Fibroblast of peridontal ligament (primary cell): ENCODE results near the gene ATP5IF1.

Source experiments
- DNase-seq: peaks from one replicate; pipeline ENCODE4 v3.0.0-alpha.2; 2010; ENCODE audit errors: extremely low read depth

ATP5IF1 gene

DNA sequence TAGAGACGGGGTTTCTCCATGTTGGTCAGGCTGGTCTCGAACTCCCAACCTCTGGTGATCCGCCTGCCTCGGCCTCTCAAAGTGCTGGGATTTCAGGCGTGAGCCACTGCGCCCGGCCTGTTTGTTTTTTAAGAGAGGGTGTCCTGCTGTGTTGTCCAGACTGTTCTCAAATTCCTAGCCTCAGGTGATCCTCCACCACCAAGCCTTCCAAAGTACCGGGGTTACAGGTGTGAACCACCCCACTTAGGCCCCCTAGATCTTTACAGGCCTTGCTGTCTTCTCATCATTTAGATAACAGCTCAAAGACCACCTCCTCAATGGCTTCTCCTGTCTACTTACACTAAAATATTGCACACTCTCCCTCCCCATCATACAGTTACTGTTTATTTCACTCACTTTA is 29.7 kb downstream of the ATP5IF1 start:
- DNase-seq, result no peak

DNA sequence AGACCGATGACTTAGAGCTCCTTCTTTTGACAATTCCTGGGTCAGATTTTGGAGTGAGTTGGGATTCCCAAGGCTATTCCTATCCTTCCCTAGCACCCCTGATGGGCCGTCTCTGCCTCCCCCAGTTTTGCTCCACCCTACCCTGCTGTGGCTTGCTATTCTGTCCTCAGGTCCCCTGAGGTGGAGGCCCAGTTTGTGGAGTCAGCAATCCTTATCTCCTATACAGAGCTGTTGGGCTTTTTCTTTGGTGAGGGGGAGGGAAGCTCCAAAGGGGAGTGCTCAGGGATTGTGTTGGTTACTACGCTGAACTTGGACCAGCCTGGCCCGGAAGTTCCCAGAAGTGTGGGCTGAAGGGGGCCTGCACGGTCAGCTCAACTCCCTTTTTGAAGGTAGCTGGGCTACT is 31.0 kb downstream of the ATP5IF1 start:
- no peak for DNase-seq

DNA sequence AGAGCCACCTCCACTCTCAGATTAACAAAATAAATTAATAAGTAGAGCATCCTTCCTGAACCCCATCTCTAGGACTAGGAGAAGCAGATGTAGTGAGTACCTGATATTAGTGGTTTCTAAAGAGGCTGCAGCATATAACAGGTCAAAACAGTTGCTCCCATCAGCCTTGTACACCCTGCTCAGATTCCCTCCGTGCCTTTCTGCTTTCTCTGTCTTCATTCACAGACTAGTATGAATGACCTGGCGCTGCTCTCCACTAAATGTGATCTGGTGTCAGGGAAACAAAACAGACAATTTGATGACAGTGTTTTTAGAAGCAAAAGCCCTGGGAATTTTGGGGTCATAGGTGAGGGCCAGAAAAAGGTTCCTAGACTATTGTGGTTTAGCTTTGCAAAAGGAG is 31.7 kb downstream of the ATP5IF1 start:
- no peak for DNase-seq

DNA sequence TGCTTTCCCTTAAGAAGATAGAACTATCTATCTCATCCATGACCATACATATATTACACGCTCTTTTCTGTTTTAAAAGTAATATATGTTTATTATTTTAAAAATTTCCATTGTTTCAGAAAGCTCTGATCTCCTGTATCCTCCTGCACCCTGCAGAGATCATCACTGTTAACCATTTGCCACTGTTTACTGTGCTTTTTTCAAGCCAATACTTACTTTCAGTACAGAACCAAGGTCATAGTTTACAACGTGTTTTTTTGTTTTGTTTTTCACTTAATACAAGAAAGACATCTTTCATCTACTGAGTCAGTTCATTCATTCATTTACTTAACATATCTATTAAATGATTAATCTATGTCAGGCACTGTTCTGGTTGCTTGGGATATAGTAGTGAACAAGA is 33.6 kb downstream of the ATP5IF1 start:
- no peak for DNase-seq

DNA sequence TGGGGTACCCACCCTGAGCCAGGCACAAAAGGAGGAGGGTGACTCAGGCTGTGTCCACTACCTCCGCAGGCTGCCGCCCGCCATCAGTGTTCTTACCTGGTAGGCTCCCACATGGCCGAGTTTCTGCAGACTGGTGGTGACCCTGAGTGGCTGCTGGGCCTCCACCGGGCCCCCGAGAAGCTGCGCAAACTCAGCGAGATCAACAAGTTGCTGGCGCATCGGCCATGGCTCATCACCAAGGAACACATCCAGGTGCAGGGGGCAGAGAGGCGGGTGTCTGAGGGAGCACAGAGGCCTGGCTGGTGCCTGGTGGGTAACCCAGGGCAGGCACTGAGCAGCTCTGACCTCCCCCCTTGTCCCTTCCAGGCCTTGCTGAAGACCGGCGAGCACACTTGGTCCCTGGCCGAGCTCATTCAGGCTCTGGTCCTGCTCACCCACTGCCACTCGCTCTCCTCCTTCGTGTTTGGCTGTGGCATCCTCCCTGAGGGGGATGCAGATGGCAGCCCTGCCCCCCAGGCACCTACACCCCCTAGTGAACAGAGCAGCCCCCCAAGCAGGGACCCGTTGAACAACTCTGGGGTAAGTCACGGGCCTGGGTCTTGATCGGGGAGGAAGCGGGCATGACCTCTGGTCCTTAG is 36.4 kb downstream of the ATP5IF1 start:
- no peak for DNase-seq

DNA sequence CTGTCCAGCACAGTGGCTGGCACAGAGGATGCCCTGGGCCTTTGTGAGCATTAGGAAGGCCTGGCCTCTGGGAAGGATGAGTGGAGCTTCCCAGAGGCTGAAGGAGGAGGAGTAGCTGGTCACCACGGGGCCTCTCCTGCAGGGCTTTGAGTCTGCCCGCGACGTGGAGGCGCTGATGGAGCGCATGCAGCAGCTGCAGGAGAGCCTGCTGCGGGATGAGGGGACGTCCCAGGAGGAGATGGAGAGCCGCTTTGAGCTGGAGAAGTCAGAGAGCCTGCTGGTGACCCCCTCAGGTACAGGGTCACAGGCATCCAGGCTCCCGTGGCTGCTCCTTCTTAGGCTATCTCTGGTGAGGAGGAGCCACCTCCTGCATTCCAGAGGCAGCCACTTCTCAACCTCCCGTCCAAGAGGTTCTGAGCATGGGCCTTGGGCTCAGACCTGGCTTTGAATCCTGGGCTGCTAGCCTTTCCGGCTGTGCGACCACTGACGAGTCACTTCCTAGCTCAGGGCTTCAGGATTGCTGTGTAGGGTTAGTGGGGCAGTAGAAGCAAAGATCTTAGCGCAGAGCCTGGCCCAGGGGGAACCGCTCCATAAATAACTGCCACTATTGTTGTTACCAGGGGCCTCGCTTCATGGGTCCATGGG is 37.4 kb downstream of the ATP5IF1 start:
- DNase-seq, result no peak

DNA sequence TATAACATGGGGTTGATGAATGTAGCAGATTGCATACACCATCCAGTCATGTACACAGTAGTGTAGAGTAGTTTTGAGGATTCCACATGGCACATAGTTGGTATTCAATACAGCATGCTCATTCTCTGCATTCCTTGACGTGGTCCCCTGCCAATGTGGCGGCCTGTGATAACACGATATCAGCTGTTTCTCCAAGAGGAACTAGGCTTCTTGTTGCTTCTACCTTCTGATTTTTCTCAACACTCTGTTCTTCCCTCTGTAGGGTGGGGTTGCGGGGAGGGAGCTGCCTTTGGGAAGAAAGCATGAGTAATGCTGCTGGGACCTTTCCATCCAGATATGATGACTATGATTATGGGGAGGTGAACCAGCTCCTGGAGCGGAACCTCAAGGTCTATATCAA is 42.8 kb downstream of the ATP5IF1 start:
- DNase-seq, result no peak

DNA sequence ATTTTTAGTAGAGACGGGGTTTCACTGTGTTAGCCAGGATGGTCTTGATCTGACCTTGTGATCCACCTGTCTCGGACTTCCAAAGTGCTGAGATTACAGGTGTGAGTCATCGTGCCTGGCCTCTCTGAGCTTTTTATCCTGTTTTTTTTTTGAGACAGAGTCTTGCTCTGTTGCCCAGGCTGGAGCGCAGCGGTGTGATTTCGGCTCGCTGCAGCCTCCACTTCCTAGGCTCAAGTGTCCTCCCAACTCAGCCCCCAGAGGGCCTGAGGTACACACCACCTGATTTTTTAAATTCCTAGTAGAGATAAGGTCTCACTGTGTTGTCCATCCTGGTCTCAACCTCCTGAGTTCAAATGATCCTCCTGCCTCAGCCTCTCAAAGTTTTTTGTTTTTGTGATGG is 43.8 kb downstream of the ATP5IF1 start:
- DNase-seq, result no peak

DNA sequence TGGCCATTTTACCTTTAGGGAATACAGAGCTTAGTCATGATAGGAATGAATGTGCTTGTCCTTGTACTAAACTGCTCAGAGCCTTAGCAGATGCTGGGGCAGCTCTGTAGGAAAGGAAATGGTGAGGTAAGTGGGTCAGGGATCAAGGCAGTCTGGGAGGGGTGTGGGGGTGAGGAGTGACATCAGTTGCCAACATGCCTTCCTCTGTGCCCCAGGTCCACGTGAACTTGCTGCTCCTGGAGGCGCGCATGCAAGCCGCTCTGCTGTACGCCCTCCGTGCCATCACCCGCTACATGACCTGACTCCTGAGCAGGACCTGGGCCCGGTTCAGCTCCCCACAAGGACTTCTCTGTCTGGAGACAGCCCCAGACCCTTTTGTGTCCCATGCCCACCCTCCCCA is 44.6 kb downstream of the ATP5IF1 start:
- no peak for DNase-seq

DNA sequence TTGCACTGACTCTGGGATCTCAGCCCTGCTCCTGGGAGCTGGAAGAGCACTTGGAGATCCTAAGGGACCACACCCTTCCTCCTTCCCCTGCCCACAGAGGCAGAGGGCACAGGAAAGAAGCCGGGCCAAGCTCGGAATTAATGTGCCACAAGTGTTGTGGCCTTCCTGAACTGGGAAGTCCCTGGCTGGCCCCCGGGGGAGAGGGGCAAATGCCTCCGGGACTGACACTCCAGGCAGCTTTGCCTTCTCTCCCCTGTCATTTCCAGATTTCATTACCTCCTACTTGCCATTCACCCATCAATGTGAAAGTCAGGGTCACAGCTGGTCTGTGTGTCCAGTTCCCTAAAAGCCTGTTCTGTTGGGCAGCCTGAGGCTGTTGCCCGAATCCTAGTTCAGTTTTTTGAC is 45.1 kb downstream of the ATP5IF1 start:
- no peak for DNase-seq

DNA sequence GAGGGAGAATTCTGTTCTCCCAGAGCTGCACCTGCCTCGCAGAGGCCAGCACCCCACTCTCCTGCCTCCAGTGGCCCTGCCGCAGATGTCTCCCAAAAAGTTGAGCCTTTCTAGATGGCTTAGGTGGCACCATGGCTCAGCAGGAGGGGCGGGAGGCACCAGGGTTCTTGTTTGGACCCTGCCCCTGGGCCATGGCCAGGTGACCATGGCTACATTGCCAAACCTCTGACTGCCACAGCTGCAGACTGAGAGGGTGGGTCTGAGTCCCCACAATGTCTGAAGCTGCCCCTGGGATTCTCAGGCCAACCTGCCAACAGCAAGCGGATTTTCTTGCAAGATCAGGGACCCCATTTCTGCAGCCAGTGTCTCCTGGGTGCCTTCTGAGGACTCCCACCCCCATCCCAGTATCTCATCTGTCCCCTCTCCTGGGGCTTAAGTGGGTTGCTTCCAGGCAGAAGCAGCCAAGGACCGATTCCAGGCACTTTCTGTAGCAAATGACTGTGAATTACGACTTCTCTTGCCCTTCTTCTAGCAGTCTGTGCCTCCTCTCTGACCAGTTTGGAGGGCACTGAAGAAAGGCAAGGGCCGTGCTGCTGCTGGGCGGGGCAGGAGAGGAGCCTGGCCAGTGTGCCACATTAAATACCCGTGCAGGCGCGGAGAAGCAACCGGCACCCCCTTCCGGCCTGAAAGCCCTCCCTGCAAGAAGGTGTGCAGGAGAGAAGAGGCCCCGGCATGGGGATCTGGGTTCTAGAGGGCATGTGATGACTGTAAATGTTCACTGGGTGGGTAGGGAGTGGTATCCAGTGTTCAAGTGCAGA is 45.9 kb downstream of the ATP5IF1 start:
- DNase-seq, result no peak

DNA sequence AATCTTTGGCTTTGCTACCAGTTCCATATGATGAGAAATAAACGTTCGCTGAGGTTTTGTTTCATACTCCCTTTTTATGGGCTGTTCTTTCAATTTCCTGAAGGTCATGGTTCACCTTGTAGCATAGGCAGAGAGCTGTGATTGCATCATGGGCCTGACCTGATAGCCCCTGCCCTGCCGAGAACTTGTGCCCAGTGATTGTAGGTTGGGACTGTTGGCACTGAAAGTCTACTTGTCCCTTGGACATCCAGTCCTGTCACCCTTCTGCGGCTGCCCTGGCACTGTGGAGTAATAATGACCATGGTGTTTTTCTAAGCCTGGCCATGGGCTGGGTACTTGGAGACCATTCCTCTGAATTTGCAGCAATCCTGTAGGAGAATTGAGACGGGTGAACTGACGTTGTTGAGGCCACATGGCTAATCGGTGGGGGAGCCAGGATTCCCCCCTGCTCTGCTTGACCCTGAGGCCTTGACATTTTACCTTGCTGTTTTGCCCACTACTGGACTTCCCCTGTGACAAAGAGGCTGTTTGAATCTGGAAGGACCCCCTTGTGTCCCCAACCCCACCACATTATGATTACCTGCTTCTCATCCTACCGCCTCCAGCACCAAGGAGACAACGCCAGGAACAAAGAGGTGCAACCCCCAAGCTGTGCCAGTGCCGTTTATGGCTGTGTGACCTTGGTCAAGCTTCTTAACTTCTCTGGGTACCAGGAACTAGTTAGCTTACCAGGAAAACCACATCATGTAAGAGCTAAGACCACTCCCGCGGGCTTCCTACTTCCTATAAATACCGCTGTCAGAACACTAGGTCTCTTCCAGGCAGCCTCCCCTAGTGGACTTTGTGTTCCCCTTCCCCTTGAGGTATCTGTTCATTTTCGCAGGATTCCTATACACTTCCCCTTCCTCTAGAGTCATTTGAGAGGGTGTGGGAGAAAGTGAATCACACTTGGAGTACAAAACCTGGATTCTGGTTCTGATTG is 46.8 kb downstream of the ATP5IF1 start:
- no peak for DNase-seq

DNA sequence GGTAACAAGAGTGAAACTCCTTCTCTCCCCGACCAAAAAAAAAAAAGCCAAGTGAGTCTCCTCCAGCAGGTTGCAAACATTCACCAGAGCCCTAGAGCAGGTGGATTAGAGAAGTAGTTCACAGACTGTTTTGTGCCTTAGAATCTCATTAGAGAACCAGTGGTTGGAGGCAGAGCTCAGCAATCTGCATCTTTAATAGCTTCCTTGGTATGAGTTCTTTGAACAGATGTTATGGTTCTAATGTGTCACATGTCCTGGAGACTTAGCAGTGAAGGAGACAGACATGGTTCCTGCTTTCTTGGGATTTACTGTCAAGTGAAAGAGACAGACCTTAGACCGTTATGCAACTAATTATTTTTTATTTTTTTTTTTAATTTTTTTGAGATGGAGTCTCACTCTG is 50.2 kb downstream of the ATP5IF1 start:
- DNase-seq, result no peak
